HG02973 (cell line): Measurements from ENCODE around the gene PDCD6IP.

Experiments used
- ATAC-seq: cut with Tn5 transposase; IDR thresholded peaks from one replicate; pipeline ENCODE4 v1.9.1; 2021; ENCODE audit warnings: moderate library complexity; ENCODE audit not compliant: unreplicated experiment

The PDCD6IP gene

DNA sequence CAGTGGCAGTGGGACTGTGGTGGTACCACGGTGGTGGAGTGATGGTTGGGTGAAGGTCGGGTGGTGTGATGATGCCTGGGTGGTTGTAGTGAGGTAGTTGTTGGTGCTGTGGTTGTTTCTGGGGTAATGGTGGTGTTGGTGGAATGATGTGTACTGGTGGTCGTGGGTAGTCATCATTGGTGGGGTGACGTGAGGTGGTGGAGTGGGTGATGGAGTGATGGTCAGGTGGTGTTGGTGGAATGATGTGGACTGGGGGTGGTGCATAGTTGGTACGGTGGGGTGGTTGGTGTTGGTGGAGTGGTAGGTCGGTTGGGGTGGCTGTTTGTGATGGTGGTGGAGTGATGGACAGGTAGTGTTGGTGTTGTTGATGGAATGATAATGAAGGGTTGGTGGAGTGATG lies 87.1 kb downstream of the PDCD6IP start:
- no peak for ATAC-seq

DNA sequence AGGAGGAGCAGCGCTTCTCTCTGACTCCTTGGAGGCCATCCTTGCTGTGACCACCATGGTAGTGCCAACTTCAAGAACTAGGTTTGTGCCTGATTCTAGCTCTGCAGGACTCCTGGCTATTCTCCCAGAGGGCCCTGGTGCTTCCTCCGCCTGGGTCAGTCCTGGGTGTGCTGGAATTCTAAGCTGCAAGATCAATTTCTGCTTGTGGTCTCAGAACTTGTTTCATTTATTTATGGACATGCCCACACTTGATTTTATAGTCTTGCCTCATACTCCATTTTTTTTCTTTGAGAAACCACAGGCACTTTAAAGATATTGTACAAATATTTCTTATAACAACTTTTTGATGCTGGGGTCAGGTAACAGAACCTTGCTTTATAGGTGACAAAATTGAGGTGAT lies 87.6 kb downstream of the PDCD6IP start:
- no peak for ATAC-seq

DNA sequence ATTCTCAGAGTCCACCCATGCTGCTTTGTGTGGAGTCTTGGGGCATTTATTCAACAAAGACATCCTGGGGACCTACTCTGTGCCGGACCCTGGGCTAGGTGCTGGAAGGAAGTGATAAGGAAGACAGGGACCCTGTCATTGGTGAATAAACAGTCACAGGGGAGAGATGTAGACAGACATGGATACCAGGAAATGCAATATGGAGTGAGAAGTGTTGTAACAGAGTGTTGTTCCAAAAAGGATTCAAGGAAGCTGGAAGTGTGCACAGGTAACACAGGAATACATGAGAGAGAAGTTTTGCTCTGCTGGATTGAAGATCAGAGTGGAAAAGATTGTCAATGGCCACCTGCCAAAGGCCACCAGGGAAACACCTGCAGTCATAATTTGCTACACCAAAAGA lies 89.0 kb downstream of the PDCD6IP start:
- no peak for ATAC-seq

DNA sequence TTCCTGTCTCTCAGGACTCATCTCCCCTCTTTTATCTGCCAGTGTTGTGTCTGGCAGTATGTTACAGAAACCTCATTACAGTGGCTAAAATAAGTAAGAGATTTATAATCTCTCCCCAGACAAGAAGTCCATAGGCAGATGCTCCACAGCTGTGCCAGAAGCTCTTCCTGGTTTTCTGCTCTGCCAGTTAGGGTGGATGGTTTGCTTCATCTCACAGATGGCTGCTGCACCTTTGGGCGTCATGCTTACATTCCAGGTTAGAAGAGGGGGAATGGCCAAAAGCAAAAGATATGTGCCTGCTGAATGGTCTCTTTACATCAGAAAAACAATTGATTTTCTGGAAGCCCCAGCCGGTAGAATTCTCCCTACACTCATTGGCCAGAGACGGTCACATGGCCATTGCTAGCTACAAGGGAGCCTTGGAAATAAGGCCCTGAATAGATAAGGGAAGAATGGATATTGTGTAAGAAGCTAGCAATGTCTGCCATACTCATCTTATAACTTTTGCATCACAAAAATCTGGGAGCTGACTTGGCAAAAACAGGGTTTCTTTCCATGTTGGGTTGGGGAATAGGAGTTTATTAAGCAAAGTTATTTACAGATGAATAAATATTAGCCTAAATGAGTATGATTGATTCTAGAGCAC lies 91.1 kb downstream of the PDCD6IP start:
- ATAC-seq = no peak

DNA sequence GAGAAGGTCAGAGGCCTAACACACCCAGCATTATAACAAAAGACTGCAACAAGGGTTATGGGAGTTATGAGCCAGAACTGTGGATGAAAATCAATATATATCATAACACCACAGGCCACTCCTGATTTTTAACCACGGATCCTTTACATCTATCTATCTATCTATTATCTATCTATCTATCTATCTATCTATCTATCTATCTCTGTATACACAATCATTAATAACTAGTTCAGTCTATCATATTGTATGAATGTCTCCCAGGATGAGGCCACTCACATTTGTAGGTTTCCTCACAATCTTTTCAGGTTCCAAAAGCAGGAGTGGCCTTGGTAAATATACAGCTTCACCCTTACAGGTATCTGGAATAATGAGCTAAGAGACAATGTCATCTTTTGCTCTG lies 94.2 kb downstream of the PDCD6IP start:
- no peak for ATAC-seq

DNA sequence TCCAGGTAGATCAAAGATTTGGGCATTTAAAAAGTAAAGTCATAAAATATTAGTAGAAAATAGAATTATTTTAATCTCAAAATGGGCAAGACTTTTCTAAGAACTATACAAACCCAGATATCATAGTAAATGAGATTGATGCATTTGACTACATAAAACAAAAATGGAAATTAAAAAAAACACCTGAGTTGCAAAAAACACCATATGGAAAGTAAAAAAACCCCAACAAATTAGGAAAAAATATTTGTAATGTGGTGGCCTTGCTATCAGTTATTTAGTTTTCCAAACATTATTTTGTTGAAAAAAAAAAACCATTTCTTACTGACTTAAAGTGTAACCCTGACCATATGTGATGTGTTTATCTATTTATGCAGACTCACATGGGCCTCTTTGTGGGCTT lies 97.2 kb downstream of the PDCD6IP start:
- ATAC-seq = no peak

DNA sequence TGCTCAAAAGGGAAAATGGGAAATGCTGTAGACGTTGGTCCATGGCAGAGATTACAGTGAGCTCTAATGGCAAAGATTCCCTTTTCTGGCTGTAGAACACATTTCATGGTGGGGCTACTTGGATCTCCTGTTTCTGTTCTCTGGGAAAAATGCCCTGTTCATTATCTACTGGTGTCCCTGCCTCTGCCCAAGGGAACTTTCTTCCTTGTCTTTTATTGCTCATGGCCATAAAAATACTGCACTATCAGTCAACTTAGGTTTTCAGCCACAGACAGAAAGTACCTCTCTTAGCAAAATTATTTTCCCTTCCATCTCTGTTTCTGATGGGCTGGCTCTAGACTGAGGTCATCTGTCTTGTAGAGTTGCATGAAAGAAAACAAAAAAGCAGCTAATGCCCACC lies 98.9 kb downstream of the PDCD6IP start:
- ATAC-seq = no peak

DNA sequence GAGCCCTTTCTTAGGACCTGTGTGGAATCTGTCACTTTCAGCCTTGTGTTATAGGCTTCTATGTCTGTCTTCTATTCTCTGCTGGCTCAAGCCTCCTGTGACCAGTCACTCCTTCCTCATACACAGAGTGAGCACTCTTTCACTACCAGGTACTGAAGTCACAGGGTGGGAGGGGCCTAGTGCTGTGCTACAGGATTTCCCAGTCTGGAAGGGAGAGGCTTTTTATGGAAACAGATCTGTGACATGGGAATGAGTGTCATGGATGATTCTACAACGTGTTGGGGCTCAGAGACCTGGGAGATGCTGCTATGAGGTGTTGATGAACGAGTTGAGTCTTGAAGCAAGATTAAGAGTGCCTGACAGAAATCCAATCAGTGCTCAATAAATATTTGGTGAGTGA lies 100.5 kb downstream of the PDCD6IP start:
- no peak for ATAC-seq

DNA sequence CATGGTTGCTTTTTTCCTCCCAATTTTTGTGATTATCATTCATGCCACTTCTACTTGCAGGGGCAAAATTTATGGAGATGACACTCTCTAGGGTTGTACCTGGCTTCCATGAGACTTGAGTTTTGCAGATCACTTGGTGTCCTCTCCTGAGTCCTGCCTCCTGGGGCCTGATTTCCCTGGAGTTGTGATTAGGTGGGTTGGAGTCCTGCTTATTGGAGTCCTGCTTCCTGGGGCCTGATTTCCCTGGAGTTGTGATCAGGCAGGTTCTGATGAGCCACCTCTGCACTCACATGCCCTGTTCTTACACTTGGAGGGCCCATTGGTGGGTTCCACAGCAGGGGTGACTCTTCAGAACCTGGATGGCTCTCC lies 102.0 kb downstream of the PDCD6IP start:
- no peak for ATAC-seq

DNA sequence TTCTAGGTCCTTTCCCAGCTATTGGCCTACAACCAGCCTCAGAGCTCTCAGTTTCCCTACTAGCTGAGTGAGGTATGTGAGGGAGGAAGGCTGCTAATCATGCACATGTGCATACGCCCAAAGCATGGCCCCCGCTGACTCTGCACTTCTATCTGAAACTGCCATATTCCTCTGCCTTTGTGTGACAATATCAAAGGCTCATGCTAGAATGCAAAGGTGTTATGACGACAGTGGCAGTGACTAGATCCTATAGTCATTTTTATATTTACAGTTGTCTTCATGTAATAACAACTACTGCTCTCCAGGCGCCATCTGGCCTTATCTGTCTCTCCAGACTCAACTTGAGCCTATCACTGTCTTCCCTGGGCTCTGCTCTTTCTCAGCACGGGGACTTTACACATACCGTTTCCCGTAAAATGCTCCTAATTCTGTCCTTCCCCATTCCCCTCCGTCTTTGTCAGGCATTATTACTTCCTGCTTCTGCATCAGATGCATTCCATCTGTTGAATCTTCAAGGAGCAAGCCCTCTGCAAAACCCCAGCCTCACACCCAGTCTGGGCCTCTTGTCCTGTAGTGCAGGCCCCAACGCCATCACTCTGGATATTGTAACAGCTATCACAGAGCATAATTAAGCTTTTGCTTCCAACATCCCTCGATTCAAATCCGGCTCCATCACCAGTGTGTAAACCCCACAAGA lies 102.5 kb downstream of the PDCD6IP start:
- no peak for ATAC-seq

DNA sequence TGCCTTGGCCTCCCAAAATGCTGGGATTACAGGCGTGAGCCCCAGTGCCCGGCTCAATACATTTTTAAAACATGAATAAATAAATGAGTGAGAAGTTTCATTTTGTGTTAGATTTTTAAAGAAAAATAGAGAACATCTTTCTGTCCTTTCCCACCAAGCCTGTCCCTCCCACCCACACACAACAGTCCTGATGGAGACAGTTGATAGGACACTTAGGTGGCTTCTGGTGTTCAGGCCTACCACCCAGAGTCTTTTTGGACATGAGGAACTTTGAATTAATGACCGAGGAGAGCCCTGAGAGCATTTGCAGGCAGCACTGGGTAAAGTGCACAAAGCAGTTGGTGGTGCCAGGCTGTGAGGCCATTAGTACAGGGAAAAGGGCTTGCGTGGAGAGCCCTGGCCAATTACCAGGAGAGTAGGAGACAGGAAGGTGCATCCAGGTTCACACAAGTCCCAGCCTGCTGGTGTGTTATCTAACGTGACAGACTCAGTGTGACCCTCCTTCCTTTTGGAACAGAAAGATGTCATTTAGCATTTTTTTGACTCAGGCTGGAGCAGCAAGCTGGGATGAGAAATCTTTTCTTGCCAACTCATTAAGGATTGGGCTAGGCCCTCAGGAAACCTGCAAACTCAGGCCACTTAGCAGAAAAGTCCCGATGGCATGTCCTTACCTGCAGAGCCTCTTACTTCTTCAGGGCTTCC lies 103.6 kb downstream of the PDCD6IP start:
- ATAC-seq = no peak

DNA sequence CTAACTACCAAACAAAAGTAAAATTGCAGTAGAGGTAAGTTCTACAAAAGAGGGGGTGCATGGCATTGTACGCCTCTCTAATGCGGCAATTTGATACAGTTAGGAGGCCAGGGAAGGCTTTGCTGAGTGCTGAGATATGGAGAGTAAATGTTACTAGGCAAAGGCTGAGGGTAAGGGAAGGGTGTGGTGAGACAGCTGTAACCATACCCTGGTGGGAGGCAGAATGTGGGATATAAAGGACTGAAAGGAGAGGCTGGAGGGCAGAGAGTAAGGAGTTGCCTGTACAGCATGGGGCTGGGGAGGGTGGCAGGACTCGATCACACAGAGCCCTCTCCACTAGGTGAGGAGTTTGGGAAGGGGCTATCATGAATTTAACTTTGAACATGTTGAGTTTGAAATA lies 106.3 kb downstream of the PDCD6IP start:
- no peak for ATAC-seq

DNA sequence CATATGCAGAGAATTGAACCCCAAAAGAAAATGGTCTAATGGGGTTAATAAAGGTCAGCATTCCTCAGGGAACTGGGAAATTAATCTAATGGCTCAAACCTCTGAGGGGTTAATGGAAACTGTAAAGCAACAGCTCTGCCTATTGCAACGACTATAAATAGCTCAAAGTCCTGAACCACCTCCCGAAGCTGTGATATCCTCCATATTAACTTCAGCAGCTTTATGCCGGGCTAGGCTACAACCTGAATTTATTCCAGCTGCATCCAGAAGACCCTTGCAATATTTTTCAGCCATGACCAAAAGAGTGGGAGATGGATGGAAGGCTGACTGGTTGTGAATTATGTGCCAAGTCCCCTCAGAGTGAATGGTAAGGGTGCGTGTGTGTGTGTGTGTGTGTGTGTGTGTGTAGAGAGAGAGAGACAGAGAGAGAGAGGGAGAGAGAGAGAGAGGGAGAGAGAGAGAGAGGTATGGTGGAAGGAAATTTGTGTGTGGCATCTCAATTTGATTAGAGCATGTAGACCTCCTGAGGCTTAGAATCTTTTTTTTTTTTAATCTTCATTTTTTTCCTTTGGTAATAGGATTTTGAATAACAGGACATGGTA lies 109.9 kb downstream of the PDCD6IP start:
- no peak for ATAC-seq

DNA sequence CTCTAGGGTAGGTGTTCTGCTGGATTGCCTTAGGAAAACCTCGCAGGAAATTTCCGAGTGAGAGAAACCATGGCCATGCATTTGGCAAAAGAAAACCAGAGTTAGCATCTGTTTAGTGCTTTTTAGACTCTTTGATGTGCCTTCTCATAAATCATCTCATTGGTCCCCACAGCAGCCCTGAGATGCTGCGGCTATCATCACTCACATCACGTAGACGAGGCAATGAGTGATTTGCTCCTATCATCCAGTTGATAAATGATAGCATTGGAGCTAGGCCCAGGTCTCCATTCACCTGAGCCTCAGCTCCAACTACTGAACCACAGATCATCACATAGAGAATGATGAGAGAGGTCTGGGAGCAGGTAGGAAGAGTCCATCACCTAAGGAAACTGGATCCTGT lies 111.1 kb downstream of the PDCD6IP start:
- ATAC-seq = no peak

DNA sequence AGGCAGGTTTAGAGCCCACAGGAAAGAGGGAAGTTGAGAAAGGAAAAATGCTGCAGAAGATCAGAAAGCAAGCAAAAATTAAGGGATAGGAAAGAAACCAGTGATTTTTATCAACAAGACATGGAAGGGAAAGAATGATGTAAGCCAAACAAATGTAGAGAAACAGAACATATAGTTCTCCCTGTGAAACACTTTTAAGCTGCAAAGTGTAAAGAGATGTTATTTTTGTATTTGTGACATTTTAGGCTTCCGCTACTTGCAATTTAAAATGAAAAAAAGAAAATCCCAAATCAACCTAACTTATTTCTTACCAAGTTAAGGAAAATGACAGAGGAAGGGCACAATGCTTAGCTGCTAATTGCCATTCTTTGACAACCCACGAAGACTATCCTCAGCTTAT lies 111.6 kb downstream of the PDCD6IP start:
- no peak for ATAC-seq

DNA sequence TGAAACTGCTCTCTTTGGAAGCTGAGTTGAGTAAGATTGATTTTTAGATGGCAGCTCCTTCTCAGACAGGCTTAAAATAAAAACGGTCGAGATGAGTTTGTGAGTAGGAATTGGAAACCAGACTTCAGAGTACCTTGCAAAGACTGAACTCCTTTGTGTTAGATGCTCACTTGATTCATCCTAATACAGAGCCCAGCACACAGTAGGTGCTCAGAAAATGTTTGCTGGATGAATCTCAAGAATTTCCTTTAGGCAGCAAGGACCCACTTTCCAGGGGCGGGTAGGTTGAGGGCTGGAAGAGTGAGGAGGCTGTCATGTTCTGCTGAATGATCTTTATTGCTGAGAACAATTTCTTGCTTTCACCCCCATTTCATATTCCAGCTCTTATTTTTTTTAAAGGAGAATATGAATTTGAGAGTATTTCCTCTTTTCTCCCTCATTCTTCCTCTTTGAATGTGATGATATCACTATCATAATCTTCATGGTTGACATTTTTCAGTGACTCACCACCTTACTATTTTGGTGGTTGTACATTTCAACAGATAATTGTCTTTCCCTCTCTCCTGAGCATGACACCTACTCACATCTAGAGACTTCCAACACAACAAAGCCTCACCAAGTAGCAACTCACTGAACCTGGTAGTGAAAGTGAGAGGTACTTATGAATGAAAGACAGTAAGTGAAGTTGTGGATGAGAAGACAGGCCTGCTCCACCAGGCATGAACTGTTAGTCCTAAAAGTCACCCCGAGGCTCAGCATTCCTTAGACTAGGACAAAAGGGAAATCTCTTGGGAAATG lies 113.3 kb downstream of the PDCD6IP start:
- no peak for ATAC-seq

DNA sequence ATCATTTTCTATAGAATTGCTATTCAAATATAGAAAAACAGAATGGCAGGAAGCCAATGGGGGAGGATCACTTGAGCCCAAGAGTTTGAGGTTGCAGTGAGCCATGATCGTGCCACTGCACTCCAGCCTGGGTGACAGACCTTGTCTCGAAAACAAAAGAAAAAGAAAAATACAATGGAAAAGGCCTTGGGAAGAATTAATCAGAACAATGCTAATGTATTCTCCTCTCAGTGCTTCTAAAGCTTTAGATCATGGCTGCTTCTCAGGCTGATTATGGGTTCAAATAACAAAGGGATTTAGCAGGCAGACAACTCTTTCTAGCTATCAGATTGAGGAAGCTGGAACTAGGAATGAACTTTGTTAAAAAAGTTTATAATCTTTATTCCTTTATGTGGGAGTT lies 115.8 kb downstream of the PDCD6IP start:
- ATAC-seq = no peak

DNA sequence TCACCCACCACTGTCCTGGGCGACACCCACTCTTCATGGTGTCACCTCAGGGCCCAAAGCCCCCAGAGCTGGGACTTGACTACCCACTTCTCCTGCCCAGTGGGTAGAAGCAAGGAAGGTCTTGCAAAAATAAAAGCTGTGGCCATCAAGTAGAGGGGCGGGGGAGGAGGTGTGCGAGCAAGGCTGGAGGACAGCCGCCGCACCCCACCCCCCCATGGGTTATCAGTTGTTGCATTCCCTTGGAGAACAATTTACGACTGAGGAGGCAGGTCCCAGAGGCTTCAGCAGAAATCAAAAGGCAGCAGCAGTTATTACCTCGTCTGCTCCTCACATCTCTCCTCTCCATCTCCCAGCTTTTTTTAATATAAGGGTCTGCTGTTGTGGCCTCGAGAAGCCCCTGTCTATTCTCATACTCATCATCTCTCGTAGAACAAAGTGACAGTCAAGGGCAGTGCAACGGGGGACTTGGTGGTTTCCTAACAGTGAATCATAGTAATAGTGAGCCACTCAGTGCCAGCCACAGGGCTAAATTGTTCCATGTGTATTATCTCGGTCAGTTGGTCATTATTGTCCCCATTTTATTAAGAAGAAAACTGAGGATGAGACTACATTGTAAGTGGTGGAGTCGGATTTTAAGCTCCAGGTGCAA lies 116.4 kb downstream of the PDCD6IP start:
- no peak for ATAC-seq

DNA sequence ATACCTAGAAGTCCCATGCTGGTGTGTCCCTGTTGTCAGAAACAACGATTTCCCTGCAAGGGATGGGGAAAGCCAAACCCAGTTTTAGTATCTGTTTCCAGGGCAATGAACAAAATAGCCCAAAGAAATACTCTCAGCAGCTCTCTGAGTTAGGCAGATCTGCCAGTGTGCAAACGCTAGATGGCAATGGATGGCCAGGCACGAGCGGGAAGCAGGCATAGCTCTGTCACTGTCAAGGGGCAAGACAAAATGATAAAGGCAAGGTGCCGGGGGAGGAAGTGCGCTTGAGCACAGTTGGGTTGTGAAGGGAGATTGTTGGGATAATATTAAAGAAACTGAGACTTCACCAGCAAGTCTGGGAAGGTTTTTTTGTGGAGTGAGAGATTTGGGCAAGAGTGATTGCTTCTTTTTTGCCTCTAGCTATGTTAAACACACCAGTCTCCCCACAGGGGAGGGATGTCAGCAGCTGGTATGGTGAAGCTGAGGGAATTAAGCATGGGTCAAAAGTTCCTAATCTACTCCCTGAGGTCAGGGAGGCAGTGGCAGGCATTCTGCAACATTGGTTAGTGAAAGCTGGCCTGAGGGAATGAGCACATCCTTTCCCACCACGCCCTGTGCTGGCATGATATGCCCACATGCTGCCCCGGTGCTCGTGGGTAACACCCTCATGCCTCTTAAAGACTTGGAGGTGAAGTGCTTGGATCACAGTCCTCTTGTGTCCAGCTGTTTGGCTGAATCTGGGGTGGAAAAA lies 117.5 kb downstream of the PDCD6IP start:
- no peak for ATAC-seq
